GM19397 (cell line): ENCODE measurements around the gene SH2B2.

Source experiments
- ATAC-seq: cut with Tn5 transposase; IDR thresholded peaks from one replicate; pipeline ENCODE4 v1.9.1; 2021; ENCODE audit warnings: mild to moderate bottlenecking, moderate library complexity; ENCODE audit not compliant: unreplicated experiment

Gene SH2B2

DNA sequence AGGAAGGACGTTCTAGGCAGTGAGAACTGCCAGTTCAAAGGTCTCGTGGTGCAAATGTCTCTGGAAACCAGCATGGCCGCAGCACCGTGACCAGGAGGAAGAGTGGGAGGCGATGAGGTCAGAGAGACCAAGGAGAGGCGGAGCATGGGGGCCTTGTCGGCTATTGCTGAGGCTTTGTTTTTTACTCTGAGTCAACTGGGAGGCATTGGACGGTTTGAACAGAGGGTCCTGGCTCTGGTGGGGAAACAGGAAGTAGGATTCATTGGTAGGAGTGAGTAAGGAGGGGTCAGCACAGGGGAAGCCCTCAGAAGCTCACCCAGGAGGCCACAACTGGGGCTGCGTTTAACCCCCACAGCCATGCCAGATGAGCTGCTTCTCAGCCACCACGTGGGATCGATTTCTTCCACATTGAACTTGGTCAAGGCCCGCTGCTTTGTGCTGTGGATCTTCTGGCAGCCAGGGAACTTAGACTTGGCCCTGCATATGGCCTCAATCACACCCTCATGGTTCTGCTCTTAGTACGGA, 22.2 kb upstream of the SH2B2 start:
- no peak for ATAC-seq

DNA sequence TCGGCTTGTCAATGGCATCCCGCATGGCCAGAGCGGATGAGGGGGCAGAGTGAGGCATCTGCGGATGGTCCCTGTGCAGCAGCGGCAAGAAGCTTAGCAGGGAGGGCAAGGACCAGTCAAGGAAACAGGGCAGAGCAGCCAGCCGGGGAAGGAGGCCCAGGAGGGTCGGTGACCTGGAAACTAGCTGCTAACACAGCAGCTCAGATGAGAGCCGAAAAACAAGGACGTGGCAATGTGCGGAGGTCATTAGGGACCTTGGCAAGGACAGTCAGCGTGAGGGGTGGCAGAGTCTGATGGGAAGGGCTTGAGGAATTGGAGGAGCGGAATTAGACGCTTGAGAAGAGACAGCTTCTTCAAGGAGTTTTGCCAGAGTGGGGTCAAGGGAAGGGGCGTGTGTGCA, 20.1 kb upstream of the SH2B2 start:
- no peak for ATAC-seq

DNA sequence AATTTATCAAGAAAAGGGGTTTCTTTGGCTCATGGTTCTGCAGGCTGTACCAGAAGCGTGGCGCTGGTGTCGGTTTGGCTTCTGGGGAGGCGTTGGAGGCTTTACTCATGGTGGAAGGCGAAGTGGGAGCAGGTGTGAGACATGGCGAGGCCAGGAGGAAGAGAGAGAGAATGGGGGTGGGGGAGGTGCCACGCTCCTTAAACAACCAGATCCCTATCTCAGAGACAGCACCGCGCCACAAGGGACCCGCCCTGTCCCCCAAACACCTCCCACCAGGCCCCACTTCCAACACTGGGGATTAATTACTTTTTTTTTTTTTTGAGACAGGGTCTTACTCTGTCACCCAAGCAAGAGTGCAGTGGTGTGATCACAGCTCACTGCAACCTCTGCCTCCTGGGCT, 18.0 kb upstream of the SH2B2 start:
- ATAC-seq, result no peak

DNA sequence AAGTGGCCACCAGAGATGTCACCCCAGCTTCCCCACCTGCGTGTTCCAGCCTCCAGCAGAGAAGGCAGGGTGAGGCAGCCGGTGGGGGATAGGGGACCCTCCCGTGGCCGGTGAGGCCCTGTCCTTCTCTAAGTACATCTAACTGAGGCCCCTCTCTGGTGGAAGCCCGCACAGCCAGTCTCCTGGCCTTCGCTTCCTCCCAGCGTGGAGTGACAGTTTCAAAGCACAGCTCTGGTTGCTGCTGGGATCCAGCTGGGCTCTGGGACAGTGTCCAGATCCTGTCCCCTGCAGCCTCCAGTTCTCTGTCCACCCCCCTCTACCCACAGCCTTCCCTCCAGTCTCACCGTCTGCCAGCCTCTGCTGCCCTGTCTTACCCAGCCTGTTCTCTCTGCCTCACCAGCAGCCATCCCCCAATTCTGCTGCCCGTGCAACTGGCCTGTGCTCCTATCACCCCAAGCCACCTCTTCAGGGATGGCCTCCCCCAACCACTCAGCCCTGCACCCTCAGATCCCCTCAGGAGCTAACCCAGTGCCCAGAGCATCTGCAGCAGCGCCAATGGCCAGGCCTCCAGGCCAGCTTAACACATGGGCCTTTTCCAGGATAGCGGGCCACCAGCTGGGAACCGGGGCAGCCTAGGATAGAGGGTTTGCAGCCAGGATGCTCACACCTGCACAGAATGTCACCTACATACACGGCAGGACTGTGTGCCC, 16.3 kb upstream of the SH2B2 start:
- no peak for ATAC-seq

DNA sequence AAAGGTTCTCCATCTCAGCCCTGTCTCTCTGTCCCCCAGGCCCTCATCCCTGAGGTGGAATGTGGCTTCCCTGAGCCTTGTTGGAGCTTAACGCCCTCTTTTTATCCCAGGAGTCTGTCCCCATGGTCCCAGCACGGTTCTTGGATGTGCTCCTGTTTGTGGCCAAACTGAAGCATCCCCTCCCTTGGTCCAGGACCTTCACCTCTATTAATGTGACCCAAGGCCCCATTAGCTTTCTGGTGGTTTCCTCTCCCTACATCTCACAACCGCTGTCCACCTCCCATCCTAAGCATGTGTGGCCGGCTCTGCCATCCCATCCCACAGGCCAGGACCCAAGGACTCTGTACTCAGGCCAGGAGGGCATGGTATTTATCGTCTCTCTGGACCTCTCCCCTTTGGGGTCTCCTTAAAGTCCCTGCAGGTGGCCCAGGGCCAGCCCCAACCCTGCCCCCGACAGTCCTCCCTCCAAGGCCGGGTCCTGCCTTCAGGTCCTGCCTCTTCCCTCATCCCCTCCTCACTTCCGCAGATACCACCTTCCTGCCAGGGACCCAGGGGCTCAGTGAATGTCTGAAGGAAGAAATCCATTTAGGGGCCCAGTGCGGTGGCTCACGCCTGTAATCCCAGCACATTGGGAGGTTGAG, 15.4 kb upstream of the SH2B2 start:
- ATAC-seq, result no peak

DNA sequence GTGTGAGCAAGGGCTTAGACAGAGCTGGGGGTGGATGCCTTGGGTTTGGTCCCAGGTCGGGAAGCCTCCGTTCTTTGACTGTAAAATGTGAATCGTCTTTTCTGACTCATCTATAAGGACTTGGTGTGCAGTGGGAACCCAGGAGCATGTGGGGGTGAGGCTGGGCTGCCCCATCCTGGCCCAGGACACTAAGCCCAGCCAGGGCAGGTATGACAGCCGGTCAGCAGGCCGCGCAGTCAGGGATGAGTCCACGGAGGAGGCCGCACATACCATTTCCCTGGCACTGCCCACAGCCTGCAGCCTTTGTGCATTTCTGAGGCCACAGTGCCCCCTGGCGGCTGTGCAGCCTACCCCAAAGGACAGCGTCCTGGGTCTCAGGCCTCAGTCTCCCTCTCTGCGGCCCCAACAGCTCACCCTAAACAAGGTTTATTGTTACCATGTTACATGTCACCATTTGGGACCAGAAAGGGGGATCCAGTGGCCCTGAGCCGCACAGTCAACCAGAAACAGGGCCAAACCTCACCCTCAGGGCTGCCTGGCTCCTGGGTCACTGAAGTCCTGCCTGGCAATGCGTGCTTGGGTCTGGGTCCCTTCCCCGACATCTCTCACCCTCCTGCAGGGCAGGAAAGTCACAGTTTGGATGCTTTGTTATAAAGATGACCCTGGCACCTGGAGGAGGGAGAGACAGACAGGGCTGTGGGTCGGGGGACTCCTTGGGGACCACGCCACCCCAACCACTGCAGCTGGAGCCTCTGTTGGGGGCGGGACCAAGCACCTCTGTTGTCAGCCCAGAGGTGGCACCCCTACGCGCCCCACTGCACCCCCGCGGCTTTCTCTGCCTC, 14.4 kb upstream of the SH2B2 start:
- ATAC-seq, result no peak

DNA sequence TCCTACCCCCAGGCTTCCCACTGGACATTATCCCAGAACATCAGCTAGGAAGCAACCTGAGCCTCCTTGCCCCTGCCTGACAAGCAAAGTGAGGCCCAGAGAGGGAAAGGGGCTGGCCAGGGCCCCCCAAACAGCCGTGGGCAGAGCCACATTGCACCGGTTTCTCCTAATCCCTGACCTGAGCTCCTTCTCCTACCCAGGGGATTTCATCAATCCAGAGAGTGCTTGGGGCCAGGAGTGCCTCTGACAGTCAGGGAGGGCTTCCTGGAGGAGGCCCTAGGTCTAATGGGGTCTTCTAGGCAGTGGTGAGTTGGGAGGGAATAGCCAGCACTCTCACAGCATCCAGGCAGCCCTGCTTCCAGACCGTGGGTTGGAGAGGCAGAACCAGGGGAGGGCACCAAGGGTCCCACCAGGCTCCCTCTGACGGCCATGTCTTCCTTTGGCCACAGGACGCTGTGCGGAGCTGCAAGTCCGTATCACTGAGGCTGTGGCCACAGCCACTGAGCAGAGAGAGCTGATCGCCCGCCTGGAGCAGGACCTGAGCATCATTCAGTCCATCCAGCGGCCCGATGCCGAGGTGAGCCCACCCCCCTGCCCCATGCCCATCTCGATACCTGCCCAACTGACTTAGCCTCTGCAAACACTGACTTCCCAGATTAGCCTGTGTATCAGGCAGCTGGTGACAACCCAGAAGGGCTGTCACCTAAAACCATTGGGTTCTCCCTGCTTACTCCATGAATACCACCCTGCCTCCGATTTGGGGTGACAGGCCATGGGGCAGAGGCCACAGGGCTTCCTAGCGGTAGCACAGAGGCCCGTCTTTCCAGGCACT, 13.5 kb upstream of the SH2B2 start:
- ATAC-seq, result no peak

DNA sequence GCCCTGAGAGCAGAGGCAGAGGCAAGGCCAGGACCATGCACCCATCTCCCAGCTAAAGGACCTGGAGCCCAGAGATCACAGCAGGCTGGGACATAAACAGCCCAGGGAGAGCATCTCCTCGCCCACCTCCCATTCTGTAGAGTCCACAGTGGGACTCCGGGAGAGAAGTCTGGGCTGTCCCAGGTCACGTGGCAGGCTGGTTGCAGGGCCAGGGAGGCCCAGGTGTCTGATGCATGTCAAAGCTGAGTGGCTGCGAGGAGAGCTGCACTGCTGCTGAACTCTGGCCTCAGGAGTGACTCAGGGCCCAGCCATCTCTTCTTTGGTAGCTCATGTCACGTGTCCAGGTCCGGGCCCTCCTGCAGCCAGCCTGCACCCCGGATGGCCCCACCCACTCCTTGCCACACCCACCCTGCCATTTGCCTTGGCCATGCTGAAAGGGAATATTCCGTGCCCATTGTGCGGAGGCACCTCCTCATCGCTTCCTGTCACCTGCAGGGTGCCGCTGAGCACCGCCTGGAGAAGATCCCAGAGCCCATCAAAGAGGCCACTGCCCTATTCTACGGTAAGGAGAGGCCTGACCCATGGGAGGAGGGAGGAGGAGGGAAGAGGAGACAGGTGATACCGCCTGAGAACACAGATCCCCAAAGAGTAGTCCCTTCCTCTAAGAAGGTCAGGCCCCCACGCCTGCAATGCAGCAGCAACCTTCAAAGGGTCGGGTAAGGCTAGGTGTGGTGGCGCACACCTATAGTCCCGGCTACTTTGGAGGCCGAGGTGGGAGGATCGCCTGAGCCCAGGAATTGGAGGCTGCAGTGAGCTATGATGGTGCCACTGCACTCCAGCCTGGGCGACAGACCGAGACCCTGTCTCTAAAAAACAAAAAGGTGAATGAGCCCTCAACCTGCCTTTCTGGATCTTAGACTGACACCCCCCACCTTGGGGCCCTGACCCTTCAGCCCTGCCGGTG, 12.6 kb upstream of the SH2B2 start:
- ATAC-seq, result no peak

DNA sequence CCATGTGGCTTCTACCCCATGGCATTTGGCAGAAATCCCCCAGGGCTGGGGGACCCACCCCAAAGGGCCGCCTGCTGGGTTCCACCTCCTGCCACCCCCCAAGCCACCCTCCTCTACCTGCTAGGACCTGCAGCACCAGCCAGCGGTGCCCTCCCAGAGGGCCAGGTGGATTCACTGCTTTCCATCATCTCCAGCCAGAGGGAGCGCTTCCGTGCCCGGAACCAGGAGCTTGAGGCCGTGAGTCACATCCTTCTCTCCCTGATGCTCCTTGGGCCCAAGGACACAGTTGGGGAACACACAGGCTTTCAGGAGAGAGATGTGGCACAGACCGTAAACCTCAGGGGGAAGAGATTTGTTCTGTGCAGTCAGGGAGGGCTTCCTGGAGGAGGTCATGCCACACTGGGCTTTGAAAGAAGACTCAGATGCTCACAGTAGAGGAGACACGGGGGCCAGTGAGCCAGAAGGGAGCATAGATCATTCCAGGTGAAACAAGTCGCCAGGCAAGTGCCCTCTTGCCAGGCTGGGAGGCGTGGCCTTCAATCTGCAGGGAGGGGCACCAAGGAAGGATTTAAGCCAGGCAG, 11.5 kb upstream of the SH2B2 start:
- no peak for ATAC-seq

DNA sequence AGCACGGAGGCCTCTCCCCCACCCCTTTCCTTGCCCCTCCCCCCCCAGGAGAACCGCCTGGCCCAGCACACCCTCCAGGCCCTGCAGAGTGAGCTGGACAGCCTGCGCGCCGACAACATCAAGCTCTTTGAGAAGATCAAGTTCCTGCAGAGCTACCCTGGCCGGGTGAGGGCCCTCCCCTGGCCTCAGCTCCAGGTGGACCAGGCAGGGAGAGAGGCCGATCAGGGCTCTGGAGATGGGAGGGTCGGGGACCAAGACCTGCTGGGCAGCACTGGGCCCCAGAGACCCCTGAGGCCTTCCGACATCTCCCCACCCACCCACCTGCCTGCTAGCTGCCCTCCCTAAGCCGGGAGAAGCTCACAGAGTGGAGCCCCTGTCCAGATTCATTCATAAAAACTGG, 8.8 kb upstream of the SH2B2 start:
- no peak for ATAC-seq

DNA sequence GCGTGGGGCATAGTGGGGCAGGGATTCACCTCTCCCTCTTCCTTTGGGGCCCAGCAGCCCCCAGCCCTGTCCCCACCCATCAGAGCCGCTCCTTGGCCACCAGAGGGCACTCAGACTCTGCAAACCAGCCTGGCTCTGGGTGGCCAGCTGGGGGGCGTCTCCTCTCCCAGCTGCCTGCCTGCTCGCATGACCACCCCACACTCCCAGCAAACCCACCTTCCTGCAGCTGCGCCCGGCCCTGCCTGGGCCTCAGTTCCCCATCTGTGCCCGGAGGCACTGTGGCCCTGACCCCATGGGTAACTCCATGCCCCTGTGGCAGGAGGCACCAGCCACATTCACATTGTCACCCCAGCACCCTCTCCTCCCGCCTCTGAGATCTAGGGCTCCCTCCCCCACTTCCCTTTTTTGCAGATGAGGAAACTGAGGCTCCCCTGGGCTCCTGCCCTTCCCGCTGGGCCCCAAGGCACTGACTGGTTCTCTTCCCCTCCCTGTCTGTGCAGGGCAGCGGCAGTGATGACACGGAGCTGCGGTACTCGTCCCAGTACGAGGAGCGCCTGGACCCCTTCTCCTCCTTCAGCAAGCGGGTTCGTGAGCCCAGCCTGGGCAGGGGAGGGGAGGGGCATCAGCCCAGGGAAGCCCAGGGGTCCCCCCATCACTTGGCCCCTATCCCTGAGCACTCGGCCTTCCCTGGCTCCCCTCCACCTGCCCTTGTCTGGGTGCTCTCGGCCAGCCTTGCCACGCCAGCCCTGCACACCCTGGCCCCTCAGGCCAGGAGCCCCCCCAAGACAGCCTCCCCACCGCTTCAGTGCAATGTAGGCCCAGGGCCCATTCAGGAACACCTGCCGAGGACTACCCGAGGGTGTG, 6.9 kb upstream of the SH2B2 start:
- peak; percentile 66 for ATAC-seq

DNA sequence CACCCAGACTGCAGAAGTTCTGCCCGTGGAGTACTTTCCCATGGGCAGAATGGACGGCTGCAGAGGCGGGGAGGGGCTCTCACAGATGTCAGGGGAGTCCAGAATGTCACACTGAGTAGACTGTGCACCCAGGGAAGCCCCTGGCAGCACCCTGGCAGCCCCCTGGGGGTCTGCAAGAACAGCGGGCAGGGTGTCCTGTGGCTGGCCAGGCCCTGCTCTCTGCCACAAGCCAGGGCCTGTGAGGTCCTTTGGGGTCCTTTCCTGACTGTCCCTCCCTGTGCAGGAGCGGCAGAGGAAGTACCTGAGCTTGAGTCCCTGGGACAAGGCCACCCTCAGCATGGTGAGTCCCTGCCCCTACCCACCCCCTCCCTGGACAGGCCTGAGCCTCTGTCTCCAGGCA, 6.1 kb upstream of the SH2B2 start:
- no peak for ATAC-seq

DNA sequence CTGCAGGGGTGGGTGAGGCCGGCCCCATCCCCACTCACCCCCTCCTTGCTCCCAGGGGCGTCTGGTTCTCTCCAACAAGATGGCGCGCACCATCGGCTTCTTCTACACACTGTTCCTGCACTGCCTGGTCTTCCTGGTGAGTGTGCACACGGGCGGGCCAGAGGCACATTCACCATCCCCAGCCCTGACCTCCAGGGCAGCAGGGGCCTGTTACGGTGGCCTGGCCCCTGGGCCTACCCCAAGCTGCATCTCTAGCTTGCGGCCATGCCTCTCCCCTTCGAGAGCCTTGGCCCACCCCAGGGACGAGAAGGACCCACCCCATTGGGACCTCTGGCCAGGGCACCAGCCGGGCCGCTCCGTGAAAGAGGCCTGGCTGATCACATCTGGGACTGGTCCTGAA, 4.9 kb upstream of the SH2B2 start:
- ATAC-seq, result no peak

DNA sequence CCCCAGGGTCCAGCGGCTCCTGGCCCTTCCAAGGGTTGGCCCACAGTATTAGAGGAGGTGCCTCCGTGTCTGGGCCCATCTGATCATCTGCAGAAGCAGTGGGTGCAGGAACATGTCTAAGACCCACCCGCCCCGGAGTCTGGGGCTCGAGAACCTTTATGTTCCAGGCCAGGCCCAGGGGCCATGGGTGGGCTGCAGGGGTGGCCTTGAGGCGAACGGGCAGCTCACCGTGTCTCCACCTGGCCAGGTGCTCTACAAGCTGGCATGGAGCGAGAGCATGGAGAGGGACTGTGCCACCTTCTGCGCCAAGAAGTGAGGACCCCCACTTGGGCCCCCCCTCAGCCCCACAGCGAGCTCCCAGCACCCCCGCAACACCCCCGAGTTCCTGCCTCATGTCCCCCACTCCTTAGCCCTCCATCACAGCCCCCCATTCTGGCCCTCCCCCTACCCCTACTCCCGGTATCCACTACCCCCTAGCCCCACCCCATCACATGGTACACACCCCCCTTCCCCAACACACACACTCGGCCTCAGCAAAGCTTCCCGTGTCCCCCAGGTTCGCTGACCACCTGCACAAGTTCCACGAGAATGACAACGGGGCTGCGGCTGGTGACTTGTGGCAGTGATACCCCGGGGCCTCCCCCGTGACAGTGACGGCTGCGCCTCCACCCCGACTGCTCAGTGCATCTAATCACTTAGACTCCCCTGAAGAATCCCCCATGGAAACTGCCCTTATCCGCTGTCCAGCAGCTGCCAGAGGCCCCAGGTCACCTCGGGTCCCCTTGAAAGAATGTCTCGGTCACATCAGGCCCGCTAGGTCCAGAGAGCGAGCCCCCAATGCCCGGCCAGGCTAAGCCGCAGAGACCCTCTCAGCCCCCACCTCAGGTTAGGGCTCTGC, 4.0 kb upstream of the SH2B2 start:
- ATAC-seq, result no peak

DNA sequence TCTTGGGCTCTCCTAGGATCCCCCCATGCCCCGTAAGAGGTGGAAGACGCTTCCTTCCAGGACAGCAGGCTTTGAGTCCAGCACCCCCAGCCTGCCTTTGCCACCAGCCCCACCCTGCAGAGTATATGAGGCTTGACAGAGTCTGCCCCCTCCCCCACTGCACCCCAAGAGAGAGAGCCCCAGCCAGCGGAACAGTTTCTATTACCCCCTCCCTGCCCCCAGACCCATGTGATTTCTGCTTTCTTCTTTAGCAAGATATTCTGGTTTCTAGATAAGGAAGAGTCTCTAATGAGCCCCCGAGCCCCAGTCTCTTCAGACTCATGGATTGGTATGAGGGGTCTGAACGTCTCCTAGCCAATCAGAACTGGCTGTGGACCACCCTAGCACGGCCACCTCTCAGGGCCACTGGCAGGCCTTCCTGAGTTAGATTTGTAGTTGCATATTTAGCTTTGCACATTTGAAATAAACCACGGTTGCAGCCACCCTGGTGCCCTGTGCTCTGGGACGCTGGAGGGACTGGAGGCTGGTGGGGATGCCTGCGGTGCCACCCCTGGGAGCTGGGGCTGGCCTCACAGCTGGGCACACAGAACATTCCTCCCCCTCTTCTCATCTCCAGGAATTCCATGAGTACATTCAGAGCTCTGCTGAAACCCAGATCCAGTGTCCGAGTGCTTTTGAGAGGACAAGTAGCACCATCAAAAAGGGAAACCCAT, 3.0 kb upstream of the SH2B2 start:
- no peak for ATAC-seq

DNA sequence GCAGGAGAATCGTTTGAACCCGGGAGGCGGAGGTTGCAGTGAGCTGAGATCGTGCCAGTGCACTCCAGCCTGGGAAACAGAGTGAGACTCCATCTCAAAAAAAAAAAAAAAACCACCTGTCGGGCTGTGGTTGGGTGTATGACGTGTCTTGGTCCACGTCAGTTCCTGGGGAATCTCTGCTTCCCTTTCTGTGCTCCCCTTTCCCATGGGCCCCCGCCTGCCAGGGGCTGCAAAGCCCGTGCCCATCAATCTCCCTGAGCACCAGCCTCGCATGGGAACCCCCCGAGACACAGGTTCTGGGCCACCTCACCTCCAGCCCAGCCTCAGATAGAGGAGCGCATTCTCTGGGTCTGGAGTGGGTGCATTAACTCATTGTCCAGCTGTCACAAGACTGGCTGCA, 2.3 kb upstream of the SH2B2 start:
- ATAC-seq, result no peak
